ENCODE data around the gene TMEM178A. TPM values are rescaled to one million over a fixed set of nuclear protein-coding genes. Genes with fewer than 3 reads are reported as not detected.
"Not testable (repeated sequence)": the region's sequence is repeated elsewhere in the genome, so short reads cannot be mapped to it uniquely, and the experiment has no call there.

Gene TMEM178A
- polyA plus RNA-seq, 1 donor, result 15.2 TPM

- DNase-seq, result no peak
Measured at GRCh38 chr2:39649511-39649910, 16.2 kb upstream of the TMEM178A start.

- no peak for DNase-seq
Measured at GRCh38 chr2:39650468-39650867, 15.2 kb upstream of the TMEM178A start.

- not testable (repeated sequence) for DNase-seq
Measured at GRCh38 chr2:39656215-39656614, 9.5 kb upstream of the TMEM178A start.

- DNase-seq, result no peak
Measured at GRCh38 chr2:39657287-39657937, 8.3 kb upstream of the TMEM178A start.

GRCh38 chr2:39658371-39658770 is 7.3 kb upstream of the TMEM178A start:
- no peak for DNase-seq

- no peak for DNase-seq
Measured at GRCh38 chr2:39659765-39660611, 5.7 kb upstream of the TMEM178A start.

GRCh38 chr2:39660612-39661236 is 5.0 kb upstream of the TMEM178A start:
- DNase-seq, result no peak

GRCh38 chr2:39661826-39662225 is 3.9 kb upstream of the TMEM178A start:
- no peak for DNase-seq

- no peak for DNase-seq
Measured at GRCh38 chr2:39663187-39663930, 2.4 kb upstream of the TMEM178A start.

- no peak for DNase-seq
Measured at GRCh38 chr2:39664232-39664887, 1.4 kb upstream of the TMEM178A start.

- no peak for DNase-seq
Measured at GRCh38 chr2:39664888-39665591, 677 bp upstream of the TMEM178A start.

- DNase-seq, result no peak
Measured at GRCh38 chr2:39666491-39667101, 879 bp downstream of the TMEM178A start.

- no peak for DNase-seq
Measured at GRCh38 chr2:39667104-39667885, 1.6 kb downstream of the TMEM178A start.

- no peak for DNase-seq
Measured at GRCh38 chr2:39667886-39668276, 2.2 kb downstream of the TMEM178A start.

GRCh38 chr2:39668576-39669080 is 2.9 kb downstream of the TMEM178A start:
- no peak for DNase-seq

- no peak for DNase-seq
Measured at GRCh38 chr2:39671604-39672003, 5.9 kb downstream of the TMEM178A start.

- DNase-seq, result no peak
Measured at GRCh38 chr2:39673018-39673417, 7.3 kb downstream of the TMEM178A start.

- no peak for DNase-seq
Measured at GRCh38 chr2:39676342-39676741, 10.6 kb downstream of the TMEM178A start.

GRCh38 chr2:39678170-39678569 is 12.5 kb downstream of the TMEM178A start:
- no peak for DNase-seq

GRCh38 chr2:39679805-39680204 is 14.1 kb downstream of the TMEM178A start:
- no peak for DNase-seq
